Femur (tissue), 1 donor: ENCODE measurements around the gene KCNJ14.
"Not testable (repeated sequence)": the region's sequence is repeated elsewhere in the genome, so short reads cannot be mapped to it uniquely, and the experiment has no call there.

Experiments used
- DNase-seq: peaks from one replicate; pipeline ENCODE4 v3.0.0-alpha.2; 2017

Gene KCNJ14

DNA sequence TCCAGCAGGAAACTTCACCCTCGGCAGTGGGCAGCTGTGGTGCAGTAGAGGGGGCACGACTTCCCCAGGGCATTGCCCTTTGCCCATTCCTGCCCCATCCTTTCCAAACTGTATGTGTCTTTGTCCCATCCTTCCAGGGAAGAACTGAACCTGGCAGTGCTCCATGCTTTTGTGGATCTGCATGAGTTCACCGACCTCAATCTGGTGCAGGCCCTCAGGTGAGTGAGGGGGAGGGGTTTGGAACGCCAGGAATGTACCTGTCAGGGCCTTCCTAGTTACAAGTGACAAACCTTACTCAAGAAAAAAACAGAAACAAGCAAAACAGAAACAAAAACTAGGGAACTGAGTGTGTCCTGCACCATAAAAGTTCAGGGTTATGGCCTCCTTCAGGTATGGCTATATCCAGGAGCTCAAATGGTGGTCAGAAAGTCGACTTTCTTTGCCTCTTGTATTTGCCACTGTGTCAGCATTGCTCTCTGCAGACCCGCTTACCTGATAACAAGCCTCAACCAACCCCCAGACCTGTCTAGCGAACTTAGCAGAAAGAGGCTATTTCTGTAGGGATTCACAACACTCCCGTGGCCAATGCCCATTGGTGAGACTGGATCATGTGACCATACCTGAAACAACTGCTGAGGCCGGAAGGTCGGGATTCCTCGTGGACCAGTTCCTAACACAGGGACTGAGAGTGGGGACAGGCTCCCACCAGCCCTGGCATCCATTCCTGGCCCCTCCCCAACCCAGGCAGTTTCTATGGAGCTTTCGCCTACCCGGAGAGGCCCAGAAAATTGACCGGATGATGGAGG is 18.0 kb downstream of the KCNJ14 start:
- no peak for DNase-seq

DNA sequence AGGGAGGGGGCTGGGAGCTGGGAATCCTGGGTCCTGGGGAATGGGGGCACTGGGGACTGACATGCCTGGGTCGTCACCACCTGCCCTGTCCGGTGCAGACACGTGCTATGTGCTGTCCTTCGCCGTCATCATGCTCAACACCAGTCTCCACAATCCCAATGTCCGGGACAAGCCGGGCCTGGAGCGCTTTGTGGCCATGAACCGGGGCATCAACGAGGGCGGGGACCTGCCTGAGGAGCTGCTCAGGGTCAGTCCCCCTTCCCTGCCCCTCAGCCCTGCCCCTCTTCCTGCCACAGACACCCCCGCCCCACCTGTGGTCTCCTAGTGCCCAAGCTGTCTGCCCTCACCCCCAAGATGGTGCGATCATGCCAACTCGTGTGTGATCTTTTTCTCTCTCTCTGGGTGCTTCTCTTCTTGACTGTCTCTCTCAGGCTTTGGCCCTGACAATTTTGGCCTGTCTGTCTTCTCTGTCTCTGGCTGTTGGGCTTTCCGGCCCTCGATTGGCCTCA is 18.8 kb downstream of the KCNJ14 start:
- DNase-seq: no peak

DNA sequence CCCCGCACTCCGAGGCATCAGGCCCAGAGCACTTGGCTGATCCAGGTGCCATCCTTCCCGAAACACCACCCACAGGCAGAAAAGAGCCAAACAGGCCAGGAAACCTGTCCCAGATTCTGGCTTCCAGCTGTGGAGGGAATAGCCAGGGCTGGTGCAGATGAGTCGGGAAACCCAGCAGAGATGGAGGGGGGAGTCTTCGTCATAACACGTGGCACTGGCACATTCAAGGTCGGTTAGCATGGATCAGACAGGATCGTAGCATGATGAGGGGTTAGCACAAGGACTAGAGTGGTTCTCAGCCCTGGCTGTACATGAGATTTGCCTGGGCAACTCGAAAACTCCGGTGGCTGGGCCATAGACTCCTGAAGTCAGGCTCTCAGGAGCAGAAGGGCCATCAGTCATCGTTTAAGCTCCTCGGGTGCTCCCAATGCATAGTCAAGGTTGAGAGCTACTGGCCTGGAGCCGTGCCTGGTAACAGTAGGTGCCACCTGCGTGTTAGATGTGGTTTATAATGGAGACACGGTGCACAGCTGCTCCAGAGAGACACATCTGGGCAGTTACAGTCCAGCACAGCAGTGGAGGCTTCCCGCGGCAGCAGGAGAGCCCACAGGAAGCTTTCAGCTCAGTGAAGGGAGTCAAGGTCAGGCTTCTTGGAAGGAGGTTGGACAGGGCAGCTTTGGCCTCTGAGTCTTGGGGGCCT is 20.1 kb downstream of the KCNJ14 start:
- DNase-seq: no peak

DNA sequence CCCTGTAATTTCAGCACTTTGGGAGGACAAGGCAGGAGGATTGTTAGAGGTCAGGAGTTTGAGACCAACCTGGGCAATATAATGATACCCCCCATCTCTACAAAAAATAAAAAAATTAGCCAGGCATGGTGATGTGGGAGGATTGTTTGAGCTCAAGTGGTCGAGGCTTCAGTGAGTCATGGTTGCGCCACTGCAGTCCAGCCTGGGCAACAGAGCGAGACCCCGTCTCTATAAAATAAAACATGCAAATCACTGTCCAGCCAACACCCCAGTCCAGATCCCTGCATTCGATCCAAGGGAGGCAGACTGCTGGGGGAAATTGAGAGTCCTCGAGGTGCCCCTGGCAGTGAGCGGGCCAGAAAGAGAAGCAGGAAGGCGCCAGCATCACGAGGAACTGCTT is 20.8 kb downstream of the KCNJ14 start:
- no peak for DNase-seq

DNA sequence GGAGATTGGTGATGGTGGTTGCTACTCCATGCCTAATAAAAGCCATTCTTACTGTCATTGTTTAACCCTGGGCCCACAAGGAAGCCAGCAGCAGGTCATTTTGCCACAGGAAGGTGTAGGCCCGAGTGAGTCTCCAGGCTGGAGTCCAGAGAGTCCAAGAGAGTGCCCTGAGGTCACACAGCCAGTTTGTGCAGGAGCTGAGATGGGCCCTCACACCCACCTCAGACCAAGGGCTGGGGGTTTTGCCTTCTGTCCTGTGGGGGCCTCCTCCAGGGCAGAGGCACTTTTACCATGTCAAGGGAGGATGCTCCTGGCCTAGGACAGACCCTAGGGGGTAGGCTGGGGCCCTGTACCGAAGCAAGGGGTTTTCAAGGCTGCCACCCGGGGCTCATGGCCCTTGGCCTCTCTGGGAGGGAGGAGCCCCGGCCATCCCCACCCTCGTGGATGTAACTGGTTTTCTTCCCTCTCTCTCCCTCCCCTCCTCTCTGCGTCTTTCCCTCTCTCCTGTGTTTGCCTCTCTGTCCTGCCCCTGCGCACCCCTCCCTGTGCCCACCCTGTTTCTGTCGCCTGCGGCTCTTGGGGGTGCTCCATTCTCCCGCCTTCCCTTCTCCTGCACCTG is 21.8 kb downstream of the KCNJ14 start:
- no peak for DNase-seq

DNA sequence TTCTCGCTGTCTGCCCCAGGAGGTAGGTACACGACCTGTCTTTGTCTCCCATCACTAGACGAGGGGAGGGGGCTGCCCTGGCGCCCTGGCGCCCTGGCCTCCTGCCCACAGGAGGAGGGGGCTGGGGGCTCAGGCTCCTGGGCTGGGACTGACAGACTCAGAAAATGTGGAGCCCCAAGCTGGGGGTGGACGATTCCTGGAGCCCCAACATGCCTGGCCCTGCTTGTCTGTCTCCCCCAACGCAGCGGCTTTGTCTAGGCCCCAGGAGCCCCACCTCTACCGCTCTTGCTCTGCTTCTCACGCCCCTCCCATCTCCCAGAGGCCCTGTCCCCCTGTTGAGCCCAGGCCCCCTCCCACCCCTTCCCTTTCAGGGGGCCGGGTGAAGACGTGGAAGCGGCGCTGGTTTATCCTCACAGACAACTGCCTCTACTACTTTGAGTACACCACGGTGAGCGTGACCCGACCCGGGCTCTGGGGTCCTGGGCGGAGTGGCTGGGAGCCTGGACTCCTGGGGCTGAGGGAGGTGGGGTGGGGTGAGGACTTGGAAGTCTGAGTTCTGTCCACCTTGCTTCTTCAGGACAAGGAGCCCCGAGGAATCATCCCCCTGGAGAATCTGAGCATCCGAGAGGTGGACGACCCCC is 22.4 kb downstream of the KCNJ14 start:
- no peak for DNase-seq

DNA sequence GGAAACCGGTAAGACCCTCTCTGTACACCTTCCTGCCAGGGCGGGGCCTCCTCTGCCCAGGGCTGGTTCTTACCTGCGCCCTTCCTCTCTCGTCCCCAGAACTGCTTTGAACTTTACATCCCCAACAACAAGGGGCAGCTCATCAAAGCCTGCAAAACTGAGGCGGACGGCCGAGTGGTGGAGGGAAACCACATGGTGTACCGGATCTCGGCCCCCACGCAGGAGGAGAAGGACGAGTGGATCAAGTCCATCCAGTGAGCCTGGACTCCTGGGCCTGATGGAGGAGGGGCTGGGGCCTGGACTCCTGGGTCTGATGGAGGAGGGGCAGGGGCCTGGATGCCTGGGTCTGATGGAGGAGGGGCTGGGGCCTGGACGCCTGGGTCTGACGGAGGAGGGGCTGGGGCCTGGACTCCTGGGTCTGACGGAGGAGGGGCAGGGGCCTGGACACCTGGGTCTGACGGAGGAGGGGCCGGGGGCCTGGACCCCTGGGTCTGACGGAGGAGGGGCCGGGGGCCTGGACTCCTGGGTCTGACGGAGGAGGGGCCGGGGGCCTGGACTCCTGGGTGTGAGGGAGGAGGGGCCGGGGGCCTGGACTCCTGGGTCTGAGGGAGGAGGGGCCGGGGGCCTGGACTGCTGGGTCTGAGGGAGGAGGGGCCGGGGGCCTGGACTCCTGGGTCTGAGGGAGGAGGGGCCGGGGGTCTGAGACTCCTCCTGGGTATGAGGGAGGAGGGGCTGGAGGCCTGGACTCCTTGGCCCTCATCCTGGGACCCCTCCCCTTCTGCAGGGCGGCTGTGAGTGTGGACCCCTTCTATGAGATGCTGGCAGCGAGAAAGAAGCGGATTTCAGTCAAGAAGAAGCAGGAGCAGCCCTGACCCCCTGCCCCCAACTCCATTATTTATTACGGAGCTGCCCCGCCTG is 23.2 kb downstream of the KCNJ14 start:
- no peak for DNase-seq

DNA sequence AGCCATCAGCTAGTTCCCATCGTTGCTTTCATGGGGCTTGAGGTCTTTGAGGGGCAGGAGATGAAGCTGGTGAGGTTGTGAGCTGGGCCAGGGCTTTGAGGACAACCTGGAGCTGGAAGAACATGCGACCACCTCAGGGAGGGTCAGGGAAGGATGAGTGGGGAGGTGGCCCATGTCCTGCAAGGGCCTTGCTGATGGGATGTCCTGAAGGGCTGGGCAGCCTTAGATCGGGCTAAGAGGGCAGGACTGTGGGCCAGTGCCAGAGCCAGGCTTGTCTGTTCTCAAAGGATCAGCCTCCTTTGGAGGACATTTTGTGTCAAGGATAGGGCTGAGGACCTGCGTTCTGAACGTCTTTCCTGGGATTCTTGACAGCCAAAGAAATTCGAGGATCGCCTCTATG is 24.3 kb downstream of the KCNJ14 start:
- no peak for DNase-seq

DNA sequence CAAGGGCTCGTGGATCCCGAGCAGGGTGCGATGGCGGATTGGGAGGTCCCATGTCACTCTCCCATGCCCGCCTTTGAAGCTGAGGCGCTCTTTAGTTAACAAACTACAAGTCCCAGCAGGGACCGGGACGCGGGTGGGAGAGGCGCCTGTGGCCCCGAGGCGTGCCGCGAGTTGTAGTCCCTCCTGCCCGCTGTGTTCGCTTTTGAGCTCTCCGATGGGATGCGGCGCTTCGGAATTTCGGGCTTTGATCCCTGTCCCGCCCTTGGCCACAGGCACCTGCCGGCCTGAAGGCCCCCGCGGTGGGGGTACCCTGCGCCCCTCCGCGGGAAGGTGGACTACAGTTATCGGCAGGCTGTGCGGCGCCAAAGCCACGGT is 24.8 kb downstream of the KCNJ14 start:
- DNase-seq: peak; percentile 73

DNA sequence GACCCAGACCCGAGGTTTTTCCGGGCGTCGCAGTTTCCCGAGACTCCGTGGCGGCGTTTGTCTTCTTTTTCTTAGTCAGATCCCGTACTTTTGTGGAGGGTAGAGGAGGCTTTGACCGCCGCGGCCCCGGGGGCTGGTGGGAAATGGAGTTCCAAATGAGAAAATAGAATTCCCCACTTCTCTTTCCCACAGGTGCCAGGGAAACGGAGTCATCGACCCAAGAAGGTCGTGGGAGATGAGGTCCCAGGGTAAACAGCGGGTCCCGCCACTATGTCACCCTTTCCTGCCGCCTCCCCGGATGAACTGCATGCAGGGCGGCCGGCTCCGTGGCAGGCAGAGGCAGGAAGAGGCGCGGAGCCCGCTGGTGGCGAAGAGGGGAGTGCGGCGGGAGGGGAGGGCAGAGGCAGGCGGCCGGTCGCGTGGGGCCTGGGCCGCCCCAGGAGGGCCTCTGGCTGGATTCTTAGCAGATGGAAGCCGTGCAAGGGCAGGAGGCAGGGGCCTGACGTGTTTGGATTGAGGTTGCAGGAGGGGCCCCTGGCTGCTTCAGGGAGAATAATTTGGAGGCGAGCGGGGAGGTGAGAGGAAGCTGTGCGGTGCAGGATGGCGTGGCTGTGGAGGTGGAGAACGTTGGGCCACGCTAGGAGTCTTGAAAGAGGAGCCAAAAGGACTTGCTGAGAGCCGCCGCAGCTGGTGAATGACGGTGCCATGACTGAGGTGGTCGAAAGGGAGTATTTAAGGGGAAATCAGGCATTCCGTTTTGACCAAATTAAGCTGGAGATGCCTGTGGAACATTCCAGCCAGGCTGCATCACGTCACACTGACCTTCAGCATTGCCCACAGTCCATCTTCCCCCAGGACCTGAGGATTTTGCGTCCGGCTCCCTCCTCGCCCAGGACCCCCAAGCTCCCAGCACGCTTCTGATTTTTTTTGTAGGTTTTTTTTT is 25.5 kb downstream of the KCNJ14 start:
- DNase-seq: peak; percentile 66

DNA sequence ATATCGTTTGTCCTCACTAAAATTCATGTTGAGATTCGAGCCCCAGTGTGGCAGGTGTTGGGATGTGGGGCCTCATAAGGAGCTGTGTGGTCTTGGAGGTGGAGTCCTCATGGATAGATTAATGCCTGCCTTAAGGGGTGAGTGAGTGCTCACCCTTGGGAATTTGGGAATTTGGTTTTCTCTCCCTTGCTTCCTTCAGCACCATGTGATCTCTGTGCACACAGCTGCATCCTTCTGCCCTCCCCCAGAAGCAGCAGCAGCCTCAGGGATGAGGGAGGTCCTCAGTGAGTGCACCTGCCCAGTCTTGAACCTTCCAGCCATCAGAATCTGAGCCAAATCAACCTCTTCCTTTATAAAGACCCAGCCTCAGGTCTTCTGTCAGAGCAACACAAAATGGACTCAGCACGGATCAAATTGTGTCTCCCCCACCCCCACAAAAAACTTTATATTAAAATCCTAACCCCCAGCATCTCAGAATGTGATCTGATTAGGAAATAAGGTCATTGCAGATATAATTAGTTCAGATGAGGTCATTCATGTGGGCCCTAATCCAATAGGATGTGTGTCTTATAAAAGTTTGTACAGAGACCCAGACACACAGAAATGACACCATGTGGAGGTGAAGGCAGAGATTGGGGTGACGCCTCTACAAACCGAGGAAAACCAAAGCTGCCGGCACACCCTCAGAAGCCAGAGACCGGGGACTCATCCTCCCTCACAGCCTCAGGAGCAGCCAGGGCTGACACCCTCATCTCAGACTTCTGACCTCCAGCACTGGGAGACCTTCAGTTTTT is 26.7 kb downstream of the KCNJ14 start:
- DNase-seq: peak; percentile 17

DNA sequence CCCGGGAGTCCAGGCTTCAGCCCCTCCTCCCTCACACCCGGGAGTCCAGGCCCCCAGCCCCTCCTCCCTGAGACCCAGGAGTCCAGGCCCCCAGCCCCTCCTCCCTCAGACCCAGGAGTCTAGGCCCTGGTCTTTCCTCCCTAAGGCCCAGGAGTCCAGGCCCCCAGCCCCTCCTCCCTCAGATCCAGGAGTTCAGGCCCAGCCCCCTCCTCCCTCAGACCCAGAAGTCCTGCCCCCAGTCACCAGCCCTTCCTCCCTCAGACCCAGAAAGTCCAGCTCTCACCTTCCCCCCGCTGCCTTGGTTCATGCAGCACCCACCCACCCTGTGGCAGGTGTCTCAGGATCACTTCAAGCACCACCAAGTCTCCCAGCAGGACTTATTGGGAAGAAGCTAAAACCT is 27.9 kb downstream of the KCNJ14 start:
- DNase-seq: no peak

DNA sequence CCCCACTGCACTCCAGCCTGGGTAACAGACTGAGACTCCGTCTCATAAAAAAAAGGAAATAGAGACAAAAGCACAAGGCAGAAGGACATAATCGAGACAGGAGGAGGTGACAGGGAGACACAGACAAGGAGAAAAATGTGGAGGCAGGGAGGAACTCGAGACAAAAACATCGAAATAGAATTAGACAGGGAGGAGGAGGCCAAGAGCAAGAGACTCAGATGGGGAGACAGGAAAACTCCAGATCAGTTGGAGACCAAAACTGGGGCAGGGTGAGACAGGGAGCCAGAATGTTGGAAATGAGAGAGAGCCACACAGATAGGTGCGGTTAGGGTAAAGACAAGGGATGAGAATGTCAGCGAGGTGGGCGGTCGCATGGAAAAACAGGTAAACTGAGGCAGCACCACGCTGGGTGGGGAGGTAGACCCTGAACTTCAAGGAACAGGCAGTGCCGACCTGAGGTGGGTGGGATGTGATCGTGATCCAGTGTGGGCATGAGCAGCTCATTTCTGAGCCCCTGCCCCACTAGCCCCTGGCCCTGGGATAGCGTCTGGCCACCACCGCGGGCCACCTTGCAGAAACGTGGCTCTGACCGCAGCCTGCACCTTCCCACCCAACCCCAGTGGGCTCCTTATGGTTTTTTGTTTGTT is 29.0 kb downstream of the KCNJ14 start:
- no peak for DNase-seq

DNA sequence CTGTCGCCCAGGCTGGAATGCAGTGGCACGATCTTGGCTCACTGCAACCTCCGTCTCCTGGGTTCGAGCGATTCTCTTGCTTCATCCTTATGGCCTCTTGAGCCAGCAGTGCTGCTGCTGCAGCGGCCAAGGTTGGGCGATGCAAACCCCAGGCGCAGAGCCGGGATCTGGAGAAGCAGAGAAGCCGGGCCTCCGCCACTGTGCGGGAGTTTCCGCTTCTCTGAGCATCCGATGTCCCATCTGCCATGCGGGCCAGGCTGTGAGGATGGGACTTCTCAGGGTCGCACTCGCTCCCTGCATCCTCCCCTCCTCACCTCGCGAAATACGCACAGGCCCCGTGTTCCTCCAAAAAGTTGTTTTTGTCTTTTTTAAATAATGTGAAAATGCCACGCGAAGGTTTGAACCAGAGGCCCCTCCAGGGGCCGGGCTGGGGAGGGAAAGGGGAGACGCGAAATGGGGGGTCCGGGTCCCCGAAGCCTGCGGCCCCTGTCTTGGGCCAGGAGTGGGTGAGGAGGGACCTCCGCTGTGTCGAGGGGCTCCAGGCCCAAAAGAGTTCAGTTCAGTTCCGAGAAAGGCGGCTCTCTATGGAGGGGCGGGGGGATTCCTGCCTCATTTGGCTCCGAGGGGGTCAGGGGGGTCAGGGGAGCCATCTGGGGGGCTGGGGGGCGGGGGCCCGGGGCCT is 29.7 kb downstream of the KCNJ14 start:
- DNase-seq: no peak

DNA sequence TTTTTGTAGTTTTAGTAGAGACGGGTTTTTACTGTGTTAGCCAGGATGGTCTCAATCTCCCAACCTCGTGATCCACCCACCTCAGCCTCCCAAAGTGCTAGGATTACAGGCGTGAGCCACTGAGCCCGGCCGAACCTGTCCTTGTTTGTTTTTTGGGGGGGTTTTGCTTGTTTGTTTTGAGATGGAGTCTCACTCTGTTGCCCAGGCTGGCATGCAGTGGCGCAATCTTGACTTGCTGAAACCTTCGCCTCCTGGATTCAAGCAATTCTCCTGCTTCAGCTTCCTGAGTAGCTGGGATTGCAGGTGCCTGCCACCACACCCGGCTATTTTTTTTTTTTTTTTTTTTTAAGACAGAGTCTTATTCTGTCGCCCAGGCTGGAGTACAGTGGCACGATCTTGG is 31.3 kb downstream of the KCNJ14 start:
- DNase-seq: not testable (repeated sequence)

DNA sequence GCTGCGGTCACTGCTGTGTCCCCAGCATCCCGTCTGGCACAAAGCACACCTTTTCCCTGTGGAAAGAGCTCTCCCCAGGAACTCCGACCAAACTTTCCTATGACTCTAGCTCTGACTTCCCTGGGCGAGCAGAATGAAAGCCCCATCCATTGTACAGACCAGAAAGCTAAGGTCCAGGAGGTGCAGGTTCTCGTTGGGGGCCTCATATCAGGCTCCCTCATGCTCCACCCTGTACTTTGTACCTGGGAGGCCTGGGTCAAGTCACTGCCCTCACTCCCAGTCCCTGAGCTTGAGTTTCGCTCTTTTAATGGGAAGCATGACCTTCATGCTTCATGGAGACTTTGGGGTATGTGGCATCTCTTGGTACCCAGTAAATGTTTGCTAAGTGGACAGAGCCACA is 32.2 kb downstream of the KCNJ14 start:
- DNase-seq: no peak

DNA sequence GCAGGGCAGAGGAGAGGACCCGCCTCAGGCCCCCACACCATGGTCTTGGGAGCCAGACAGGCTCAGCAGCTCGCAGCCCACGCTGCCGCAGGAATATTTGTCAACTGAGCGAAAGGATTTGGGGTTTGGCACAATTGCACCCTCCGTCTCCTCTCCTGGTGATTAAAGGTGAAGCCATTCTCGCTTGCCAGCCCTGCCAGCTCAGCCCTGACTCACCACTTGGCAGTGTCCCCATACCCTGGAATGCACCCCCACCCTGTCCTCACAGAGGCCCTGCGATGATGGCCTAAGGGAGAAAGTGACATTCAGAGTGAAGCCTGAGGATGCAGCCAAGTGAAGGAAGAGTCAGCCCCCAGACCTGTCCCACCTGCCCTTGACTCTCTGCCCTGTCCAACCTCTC is 32.6 kb downstream of the KCNJ14 start:
- DNase-seq: no peak

DNA sequence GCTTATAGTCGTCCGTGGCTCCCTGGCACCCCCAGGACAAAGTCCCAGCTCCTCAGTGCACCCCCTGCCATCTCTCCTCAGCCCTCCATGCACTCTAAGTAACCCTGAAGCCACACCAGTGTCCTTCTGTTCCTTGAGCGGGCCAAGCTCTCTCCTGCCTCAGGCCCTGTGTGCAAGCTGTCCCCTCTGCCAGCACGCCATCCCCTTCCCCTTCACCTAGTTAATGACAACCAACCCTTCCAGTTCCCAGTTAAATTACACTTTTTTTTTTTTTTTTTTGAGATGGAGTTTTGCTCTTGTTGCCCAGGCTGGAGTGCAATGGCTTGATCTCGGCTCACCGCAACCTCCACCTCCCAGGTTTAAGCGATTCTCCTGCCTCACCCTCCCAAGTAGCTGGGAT is 33.1 kb downstream of the KCNJ14 start:
- not testable (repeated sequence) for DNase-seq

DNA sequence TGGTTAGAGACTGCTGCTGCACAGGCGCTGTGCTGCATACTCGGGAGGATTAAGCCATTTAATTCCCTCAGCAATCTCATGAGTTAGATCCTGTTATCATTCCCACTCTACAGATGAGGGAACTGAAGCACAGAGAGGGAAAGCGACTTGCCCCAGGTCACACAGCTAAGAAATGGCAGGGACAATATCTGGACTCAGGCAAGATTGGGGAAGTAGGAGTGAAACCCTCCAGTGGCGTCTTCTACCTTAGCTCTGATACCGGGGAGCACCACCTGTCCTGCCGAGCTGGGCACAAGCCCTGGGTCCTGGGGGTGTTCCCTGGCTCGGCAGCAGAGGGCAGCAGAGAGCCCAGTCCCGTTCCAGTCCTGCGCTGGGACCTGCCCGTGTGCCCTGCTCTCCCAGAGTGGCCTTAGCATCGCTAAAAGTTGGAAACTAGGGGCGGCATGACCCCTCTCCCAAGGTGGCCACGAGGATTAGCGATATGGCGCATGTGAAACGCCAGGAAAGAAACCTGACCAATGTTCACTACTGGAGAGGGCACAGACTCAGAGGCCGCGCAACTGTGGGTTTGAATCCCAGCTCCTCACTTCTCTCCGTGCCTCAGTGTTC is 34.3 kb downstream of the KCNJ14 start:
- DNase-seq: peak; percentile 74
